HG02623 (cell line): ENCODE measurements around the gene CD2AP.
"Not testable (repeated sequence)": the region's sequence is repeated elsewhere in the genome, so short reads cannot be mapped to it uniquely, and the experiment has no call there.

Experiments
- ATAC-seq: cut with Tn5 transposase; IDR thresholded peaks from one replicate; pipeline ENCODE4 v1.9.1; 2021; ENCODE audit warnings: moderate library complexity; ENCODE audit not compliant: unreplicated experiment

The CD2AP gene

GRCh38 chr6:47631269-47631772, 153.7 kb downstream of the CD2AP start:
- peak; percentile 44 for ATAC-seq

DNA sequence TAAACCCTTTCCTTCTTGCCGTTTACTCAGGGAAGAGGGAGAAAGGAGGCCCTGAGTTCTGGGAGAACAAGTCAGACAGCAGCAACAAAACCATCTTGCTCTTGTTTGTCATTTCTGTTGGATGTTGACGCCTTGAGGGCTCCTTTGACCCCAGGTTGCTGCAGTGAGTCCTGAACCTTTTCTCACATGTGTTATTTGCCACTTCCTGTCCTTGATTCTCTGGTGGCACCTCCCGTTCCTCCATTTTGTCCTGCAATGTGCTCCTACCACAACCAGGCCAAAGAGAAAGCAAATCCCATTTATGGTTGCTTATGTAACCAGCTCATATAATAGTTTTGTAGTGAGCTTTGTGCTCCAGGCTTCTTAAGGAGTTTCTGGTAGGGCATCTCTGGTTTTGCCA, 154.2 kb downstream of the CD2AP start:
- ATAC-seq = no peak

DNA sequence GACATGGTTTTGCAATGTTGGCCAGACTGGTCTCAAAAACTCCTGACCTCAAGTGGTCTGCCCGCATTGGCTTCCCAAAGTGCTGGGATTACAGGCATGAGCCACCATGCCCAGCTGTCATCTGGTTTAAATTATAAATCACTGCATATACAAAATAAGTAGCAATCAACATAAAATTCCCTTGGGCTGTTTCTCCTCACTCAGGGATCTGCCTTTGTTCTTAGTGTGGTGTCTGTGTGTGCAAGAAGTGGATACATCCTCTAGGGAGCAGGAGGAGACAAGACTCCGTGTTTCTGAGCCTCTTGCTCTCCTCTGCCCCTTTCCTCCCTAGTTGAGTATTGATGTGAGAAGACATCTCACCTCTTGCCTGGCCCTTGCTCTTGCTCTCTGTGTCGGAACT, 155.6 kb downstream of the CD2AP start:
- ATAC-seq = no peak

GRCh38 chr6:47634210-47635047, 156.8 kb downstream of the CD2AP start:
- no peak for ATAC-seq

DNA sequence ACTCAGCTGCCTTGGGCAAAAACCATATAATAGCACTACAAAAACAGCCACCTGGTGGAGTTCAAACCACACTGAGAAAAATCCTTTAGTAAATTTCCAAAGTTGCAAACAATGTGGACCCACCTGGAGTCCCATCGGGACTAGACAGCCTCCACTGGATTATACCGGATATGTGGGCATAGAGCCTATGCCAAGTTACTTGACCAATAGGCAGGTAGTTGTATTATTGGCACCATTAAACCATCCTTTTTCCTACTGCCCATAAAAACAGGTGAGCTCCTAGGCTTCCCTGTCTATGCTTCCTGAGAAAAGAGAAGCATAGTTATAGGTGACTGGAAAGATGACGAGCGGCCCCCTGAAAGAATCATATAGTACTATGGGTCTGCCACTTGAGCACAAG, 169.1 kb downstream of the CD2AP start:
- ATAC-seq = no peak

DNA sequence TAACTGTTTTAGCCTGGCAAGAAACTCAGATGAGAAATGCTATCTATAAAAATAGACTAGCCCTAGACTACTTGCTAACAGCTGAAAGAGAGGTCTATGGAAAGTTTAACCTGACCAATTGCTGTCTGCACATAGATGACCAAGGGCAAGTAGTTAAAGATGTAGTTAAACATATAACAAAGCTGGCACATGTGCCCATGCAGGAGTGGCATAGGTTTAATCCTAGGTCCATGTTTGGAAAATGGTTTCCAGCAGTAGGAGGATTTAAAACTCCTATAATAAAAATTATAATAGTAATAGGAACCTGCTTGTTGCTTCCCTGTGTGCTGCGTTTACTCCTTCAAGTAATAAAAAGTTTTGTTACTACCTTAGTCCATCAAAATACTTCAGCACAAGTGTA, 169.6 kb downstream of the CD2AP start:
- ATAC-seq = no peak

DNA sequence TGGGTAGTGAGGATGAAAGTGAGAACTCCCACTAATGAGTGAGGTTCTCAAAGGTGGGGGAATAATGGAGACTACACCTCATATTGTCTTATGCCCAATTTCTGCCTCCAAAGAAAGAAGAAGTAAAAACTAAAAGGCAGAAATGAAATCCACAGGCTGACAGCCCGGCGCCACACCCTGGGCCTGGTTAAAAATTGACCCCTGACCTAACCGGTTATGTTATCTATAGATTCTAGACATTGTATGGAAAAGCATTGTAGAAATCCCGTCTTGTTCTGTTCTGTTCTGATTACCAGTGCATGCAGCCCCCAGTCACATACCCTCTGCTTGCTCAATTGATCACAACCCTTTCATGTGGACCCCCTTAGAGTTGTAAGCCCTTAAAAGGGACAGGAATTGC, 170.0 kb downstream of the CD2AP start:
- ATAC-seq = not testable (repeated sequence)

GRCh38 chr6:47648031-47648430, 170.4 kb downstream of the CD2AP start:
- no peak for ATAC-seq

DNA sequence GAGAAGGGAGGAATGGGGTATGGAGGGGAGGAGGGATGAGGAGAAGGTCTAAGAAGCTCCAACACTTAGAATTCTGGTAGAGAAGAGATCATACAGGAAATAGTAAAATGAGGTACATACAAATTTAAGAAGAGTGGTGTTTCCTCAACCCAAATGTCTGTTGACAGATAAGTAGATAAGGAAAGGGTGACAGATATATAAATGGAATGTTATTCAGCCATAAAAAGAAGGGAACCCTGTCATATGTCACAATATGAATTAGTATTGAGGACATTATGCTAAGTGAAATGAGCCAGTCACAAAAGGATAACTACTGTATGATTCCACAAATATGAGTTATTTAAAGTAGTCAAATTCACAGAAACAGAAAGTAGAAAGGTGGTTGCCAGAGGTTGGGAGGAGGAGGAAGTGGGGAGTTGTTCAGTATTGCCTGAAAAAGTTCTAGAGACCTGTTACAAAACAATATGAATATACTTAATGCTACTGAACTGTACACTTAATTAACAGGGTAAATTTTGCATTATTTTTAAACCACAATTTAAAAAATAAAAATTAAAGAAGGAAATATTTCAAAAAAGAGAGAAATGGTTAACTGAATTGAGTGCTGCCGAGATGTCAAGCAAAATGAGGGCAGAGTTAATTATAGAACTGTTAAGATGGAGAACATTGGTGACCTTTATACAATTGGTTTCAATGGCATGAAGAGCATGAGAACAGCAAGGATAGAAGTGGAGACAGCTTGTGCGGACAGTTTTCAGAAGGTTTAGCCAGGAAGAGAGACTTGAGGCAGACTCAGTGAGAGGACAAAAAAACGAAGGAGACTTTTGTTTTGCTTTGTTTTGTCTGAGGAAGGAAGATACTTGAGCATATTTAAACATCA, 173.2 kb downstream of the CD2AP start:
- ATAC-seq = no peak

GRCh38 chr6:47651505-47651944, 173.9 kb downstream of the CD2AP start:
- no peak for ATAC-seq

DNA sequence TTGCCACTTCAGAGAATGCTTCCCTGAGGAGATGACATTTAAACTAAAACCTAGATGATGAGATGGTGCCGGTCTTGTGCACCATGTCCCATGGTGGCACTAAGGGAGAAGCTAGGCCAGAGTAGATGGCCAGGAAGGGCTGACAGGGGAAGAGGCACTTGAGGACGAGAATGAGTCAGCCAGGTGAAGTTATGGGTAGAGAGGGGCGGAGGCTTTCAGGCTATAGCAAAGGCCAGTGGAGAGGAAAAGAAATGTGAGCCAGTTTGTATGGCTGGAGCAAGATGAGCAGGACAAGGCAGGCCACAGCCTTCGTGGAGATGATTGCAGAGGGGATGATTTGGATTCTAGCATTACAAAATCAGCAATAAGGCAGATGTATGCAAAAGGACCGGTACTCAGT, 176.1 kb downstream of the CD2AP start:
- ATAC-seq = no peak

GRCh38 chr6:47654255-47654654, 176.7 kb downstream of the CD2AP start:
- no peak for ATAC-seq

- no peak for ATAC-seq
These were observed 178.4 kb downstream of the CD2AP start for GRCh38 chr6:47655719-47656595.

DNA sequence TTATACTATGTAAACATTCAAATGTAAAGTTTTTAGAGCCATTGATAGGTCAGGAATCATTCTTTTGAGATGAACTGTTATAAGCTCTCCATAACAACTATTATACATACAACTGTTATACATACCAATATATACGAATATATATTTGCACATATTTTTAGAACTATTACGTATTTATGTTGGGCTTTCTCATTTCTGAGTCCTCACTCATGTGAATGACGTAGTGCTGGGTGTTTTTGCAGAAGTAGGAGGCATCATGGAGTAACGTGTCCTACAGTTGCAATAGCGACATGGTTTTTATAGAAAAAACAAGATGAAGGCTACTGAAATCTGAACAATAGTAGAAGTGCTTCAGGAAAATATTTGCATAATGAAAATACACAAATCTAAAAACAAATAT, 184.4 kb downstream of the CD2AP start:
- ATAC-seq = no peak

- no peak for ATAC-seq
These were observed 186.1 kb downstream of the CD2AP start for GRCh38 chr6:47663462-47664216.

- ATAC-seq = no peak
These were observed 187.5 kb downstream of the CD2AP start for GRCh38 chr6:47665112-47665511.

DNA sequence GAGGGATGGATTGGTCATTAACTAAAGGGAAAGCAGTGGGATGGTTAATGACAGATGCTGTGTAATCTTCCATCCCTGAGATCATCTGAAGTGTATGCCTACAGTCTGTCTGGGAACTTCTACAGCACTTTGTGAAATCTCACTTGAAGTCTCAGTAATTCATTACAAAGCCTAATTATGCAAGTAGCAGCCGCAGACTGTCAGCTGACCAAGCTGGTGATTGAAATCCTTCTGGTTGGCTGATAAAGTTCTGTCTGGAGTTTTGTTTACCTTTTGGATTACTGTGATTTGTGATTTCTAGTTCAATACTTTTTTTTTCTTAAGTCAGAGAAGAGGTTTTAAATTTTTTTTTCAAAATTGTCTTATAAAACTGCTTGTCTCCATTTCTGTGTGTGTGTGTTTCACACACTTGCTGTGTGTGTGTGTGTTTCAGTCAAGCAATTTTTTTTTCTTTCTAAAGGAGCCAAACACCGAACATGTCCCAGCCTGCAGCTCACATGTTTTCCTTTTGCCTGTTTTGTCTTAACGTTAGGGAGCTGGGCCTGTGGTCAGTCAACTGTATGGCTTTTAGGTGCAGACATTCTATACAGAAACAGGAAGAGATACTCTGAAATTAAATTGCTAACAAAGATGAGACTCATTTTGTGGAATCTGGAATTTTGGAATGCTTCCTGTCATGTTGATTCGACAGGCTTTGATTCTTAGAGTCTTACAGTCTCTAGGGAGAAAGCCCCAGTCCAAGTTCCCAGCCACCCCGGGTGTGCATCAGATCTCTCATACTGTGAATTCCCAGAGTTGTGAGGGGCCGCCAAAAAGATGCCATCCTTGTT, 192.3 kb downstream of the CD2AP start:
- no peak for ATAC-seq

DNA sequence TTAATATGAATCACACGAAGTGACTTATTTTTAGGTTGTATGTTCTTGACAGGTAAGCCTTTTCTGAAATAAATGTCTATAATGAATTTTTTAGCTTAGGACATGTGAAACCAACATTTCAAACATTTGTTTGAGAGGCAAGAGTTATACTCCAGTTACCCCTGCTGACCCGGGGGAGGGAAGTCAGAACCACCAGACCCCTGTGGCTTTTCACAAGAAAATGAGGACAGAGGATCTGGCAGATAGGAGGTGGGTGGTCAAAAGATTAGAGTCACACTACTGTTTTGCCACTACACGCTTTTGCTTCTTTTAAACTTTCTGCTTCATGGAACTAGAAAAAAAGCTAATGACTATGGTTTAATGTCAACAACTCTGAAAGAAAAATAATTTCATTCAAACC, 193.3 kb downstream of the CD2AP start:
- no peak for ATAC-seq

DNA sequence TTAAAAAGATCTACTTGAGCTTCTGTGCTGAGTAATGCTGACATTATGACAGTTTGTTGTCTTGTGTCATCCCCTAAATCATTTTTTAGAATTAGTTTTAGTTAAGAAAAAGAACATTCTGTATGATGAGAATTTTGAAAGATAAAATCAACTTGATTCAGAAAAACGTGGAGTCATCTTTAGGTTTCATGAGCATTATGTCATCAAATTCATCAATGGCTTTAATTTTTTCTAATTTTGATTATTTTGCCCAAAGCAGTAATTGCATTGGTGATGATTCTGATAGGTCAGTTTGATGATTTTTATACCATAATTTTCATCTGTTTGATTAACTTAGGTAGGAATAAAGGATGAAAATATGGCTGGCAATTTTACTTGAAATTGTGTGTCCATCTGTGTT, 194.2 kb downstream of the CD2AP start:
- ATAC-seq = no peak
